IMR-90 (cell line): Measurements from ENCODE around the gene KCNJ4. TPM values are rescaled to one million over a fixed set of nuclear protein-coding genes. Genes with fewer than 3 reads are reported as not detected.

ENCODE experiments used
- ATAC-seq: fragments of 200-7000 bp; cut with Tn5 transposase; 2 replicates; pipeline ENCODE4 v1.9.1; 2020; ENCODE audit warnings: low read depth, mild to moderate bottlenecking, moderate library complexity
- BruUV-seq: library from RNA; stranded (reverse); fragments of 400-500 nt; replicated peaks from 2 replicates; lab custom pipeline; 2021; lab: Mats Ljungman, UMichigan
- CTCF ChIA-PET: fragments of 300-600 bp; formaldehyde crosslinking; extraction: SDS; loops from one replicate; lab custom pipeline; 2021; ENCODE audit warnings: antibody characterized with exemption; lab: Yijun Ruan, JAX
- POLR2A ChIA-PET: fragments of 300-600 bp; sonication (Branson Sonifier 250); formaldehyde crosslinking; loops from one replicate; lab custom pipeline; 2022; ENCODE audit warnings: antibody characterized with exemption; ENCODE audit not compliant: unreplicated experiment; lab: Charles Lee
- DNase-seq: peaks from one replicate; pipeline ENCODE4 v3.0.0; 2013
- H2AFZ ChIP-seq: replicated peaks from 2 replicates; pipeline ENCODE3; 2013; ENCODE audit warnings: low read length, mild to moderate bottlenecking; ENCODE audit not compliant: poor library complexity
- H2AK5ac ChIP-seq: 2 replicates; pipeline ENCODE4 v1.6.1; 2013; ENCODE audit warnings: low read depth, low read length, inconsistent platforms
- H2AK9ac ChIP-seq: replicated peaks from 2 replicates; pipeline ENCODE3; 2013; ENCODE audit warnings: mild to moderate bottlenecking, low read depth, low read length, moderate library complexity; ENCODE audit not compliant: poor library complexity
- H2BK120ac ChIP-seq: 2 replicates; pipeline ENCODE4 v1.6.1; 2013; ENCODE audit warnings: low read depth, low read length, inconsistent platforms
- H2BK15ac ChIP-seq: 3 replicates; pipeline ENCODE4 v1.6.1; 2013; ENCODE audit warnings: low read depth, low read length, inconsistent platforms
- H2BK20ac ChIP-seq: 2 replicates; pipeline ENCODE4 v1.6.1; 2013; ENCODE audit warnings: low read depth, mild to moderate bottlenecking, inconsistent platforms, low read length, moderate library complexity
- H2BK5ac ChIP-seq: 2 replicates; pipeline ENCODE4 v1.6.1; 2013; ENCODE audit warnings: mild to moderate bottlenecking, low read depth, low read length, inconsistent platforms; ENCODE audit not compliant: poor library complexity, severe bottlenecking
- H3K14ac ChIP-seq: replicated peaks from 2 replicates; pipeline ENCODE4 v1.6.1; 2013; ENCODE audit warnings: low read depth, low read length, inconsistent platforms
- H3K18ac ChIP-seq: 2 replicates; pipeline ENCODE4 v1.6.1; 2013; ENCODE audit warnings: low read depth, low read length, control low read depth
- H3K23ac ChIP-seq: 2 replicates; pipeline ENCODE4 v1.6.1; 2013; ENCODE audit warnings: low read depth, low read length, inconsistent platforms
- H3K27ac ChIP-seq: 2 replicates; pipeline ENCODE4 v1.5.1; 2013; ENCODE audit warnings: mild to moderate bottlenecking, control low read depth, low read length; ENCODE audit not compliant: insufficient read depth
- H3K27me3 ChIP-seq: 2 replicates; pipeline ENCODE4 v1.6.1; 2013; ENCODE audit warnings: low read length; ENCODE audit not compliant: control insufficient read depth, insufficient read depth
- H3K36me3 ChIP-seq: 2 replicates; pipeline ENCODE4 v1.6.1; 2013; ENCODE audit warnings: low read length, mixed read lengths; ENCODE audit not compliant: control insufficient read depth, insufficient read depth
- H3K4ac ChIP-seq: 2 replicates; pipeline ENCODE4 v1.6.1; 2013; ENCODE audit warnings: low read depth, low read length, inconsistent platforms
- H3K4me1 ChIP-seq: 2 replicates; pipeline ENCODE4 v1.6.1; 2013; ENCODE audit warnings: low read length, mixed read lengths; ENCODE audit not compliant: control insufficient read depth, insufficient read depth
- H3K4me2 ChIP-seq: 2 replicates; pipeline ENCODE4 v1.6.1; 2013; ENCODE audit warnings: low read depth, mild to moderate bottlenecking, control low read depth, low read length, moderate library complexity
- H3K4me3 ChIP-seq: 2 replicates; pipeline ENCODE4 v1.5.1; 2013; ENCODE audit warnings: low read depth, mild to moderate bottlenecking, control low read depth, low read length, moderate library complexity; ENCODE audit not compliant: insufficient read depth
- H3K56ac ChIP-seq: 2 replicates; pipeline ENCODE4 v1.6.1; 2013; ENCODE audit warnings: low read length, inconsistent platforms; ENCODE audit not compliant: insufficient read depth; ENCODE audit errors: extremely low read depth
- H3K79me1 ChIP-seq, 2 experiments: 2 replicates each; pipeline ENCODE4 v1.6.1; 2013; ENCODE audit warnings: low read length in 2 of 2, inconsistent platforms in 1 of 2, low read depth in 1 of 2
- H3K9ac ChIP-seq: 2 replicates; pipeline ENCODE4 v1.6.1; 2013; ENCODE audit warnings: low read depth, low read length, control low read depth
- H3K9me1 ChIP-seq: 2 replicates; pipeline ENCODE4 v1.6.1; 2013; ENCODE audit warnings: low read length, inconsistent platforms; ENCODE audit not compliant: insufficient read depth
- H3K9me3 ChIP-seq: 2 replicates; pipeline ENCODE4 v1.6.1; 2013; ENCODE audit warnings: low read length; ENCODE audit not compliant: control insufficient read depth, insufficient read depth
- H4K20me1 ChIP-seq: 2 replicates; pipeline ENCODE4 v1.6.1; 2013; ENCODE audit warnings: low read length, inconsistent platforms; ENCODE audit not compliant: insufficient read depth
- H4K5ac ChIP-seq: 2 replicates; pipeline ENCODE4 v1.6.1; 2013; ENCODE audit warnings: mild to moderate bottlenecking, low read depth, low read length, control low read depth
- H4K8ac ChIP-seq, 2 experiments: 2 replicates each; pipeline ENCODE4 v1.6.1; 2013; ENCODE audit warnings: low read depth in 2 of 2, low read length in 2 of 2, control low read depth in 1 of 2, inconsistent platforms in 1 of 2
- H4K91ac ChIP-seq: 2 replicates; pipeline ENCODE4 v1.6.1; 2013; ENCODE audit warnings: low read depth, low read length, inconsistent platforms; ENCODE audit not compliant: insufficient read depth
- BHLHE40 ChIP-seq: fragments of 150-350 bp; IDR thresholded peaks from 2 replicates; pipeline ENCODE4 v1.6.1; 2016; ENCODE audit warnings: mild to moderate bottlenecking, low read depth, low read length
- CEBPB ChIP-seq: IDR thresholded peaks from 2 replicates; pipeline ENCODE4 v1.6.1; 2012; ENCODE audit warnings: low read depth, low read length, improper control_type of control experiment
- ELK1 ChIP-seq: fragments of 150-350 bp; IDR thresholded peaks from 2 replicates; pipeline ENCODE4 v1.6.1; 2016; ENCODE audit warnings: low read depth, mild to moderate bottlenecking, low read length, moderate library complexity, borderline replicate concordance
- MXI1 ChIP-seq: IDR thresholded peaks from 2 replicates; pipeline ENCODE4 v1.6.1; 2012; ENCODE audit warnings: low read depth, mild to moderate bottlenecking, low read length, moderate library complexity, borderline replicate concordance
- RAD21 ChIP-seq: IDR thresholded peaks from 2 replicates; pipeline ENCODE4 v1.6.1; 2012; ENCODE audit warnings: low read length, improper control_type of control experiment
- RCOR1 ChIP-seq: IDR thresholded peaks from 2 replicates; pipeline ENCODE4 v1.6.1; 2012; ENCODE audit warnings: mild to moderate bottlenecking, low read length, improper control_type of control experiment; ENCODE audit not compliant: insufficient replicate concordance
- SMC3 ChIP-seq: fragments of 150-350 bp; IDR thresholded peaks from 2 replicates; pipeline ENCODE4 v1.6.1; 2016; ENCODE audit warnings: low read depth, mild to moderate bottlenecking, antibody characterized with exemption, low read length, moderate library complexity
- WGBS, 2 experiments: methylation state at CpG; one replicate each; pipeline versions ENCODE4 v1.1.5 to v1.1.7; 2013; ENCODE audit warnings: missing lambda C conversion rate in 2 of 2; ENCODE audit not compliant: insufficient read length in 1 of 2; ENCODE audit errors: extremely low coverage in 2 of 2; 5-methylcytosine and 5-hydroxymethylcytosine counted together
- dilution Hi-C: fragments of 300-500 bp; cut with HindIII; formaldehyde crosslinking; loops from one replicate; pipeline ENCODE4 v1.14.3; 2018; ENCODE audit warnings: low sequenced_read_pairs; ENCODE audit not compliant: unreplicated experiment
- in situ Hi-C: fragments of 300-500 bp; cut with MboI; formaldehyde crosslinking; loops from 3 replicates; pipeline ENCODE4 v1.14.3; 2019; ENCODE audit warnings: low sequenced_read_pairs, inconsistent platforms, mixed read lengths
- intact Hi-C: fragments of 100-400 bp; cut with micrococcal nuclease; formaldehyde crosslinking; loops from 2 replicates; pipeline ENCODE4 v1.10.0; 2022
- polyA plus RNA-seq, 3 experiments: library from polyadenylated mRNA; depleted of rRNA; stranded (reverse); fragments of >200 nt; gene quantifications; 2 replicates each; pipeline ENCODE4 v1.2.3, GENCODE V29; 2012; ENCODE audit warnings: low replicate concordance in 1 of 3
- total RNA-seq: library from RNA; depleted of rRNA; stranded (reverse); fragments of >200 nt; gene quantifications from 2 replicates; pipeline ENCODE4 v1.2.3, GENCODE V29; 2012

Gene KCNJ4
- total and polyA plus RNA-seq, 2 of the 4 experiments (the other 2 are of a cell fraction): not detected

GRCh38 chr22:38501797-38502672 lies 47.0 kb upstream of the KCNJ4 start:
- Histone ChIP-seq H2BK20ac (no peak overlapping the region), H3K4me3 (no peak overlapping the region), H2AK5ac (no peak overlapping the region), H3K79me1 (peaks cover 0 to 28% of the 10 kb centered on the region in 2 experiments; a peak in 3 of 4 replicates), H3K36me3 (peaks cover 44% of the 10 kb centered on the region), H2BK120ac (no peak overlapping the region), H3K56ac (no peak overlapping the region), H3K9me1 (0 out of 2 replicates have a peak, but pooled peaks cover 2% of the 10 kb centered on the region), H3K27ac (no peak overlapping the region), H4K8ac (no peak overlapping the region), H4K20me1 (peaks cover 79% of the 10 kb centered on the region), H2BK5ac (no peak overlapping the region), H3K18ac (no peak overlapping the region), H3K4me1 (peaks cover 9% of the 10 kb centered on the region), H3K9me3 (no peaks in the 10 kb centered on the region), H4K91ac (no peak overlapping the region), H3K23ac (peak overlapping the region; percentile 34; the same call in 1 of the 2 replicates), H3K27me3 (no peaks in the 10 kb centered on the region), H3K9ac (no peak overlapping the region), H3K4me2 (no peak overlapping the region), H2BK15ac (no peak overlapping the region), H3K4ac (no peak overlapping the region), H2AK9ac (no peak overlapping the region), H3K14ac (no peak overlapping the region), H4K5ac (no peak overlapping the region), H2AFZ (no peak overlapping the region)
- DNase-seq (no peak), ATAC-seq (no peak)
- dilution Hi-C loops (no loop called here), in situ Hi-C loops (no loop called here), intact Hi-C loops (loop anchor here (5.0 kb wide), 1 partner anchor 70 kb away; the partner anchor contains the start of gene DMC1)
- 85% methylated on average over 4 of the region's 10 CpGs; no CpG with 5 or more reads in 1 of the 2 experiments for WGBS, 2 experiments
- no TSS peak for BruUV-seq
- ChIA-PET CTCF (interaction anchor here (1.3 kb wide), 1 partner anchor 11 kb away, joined by 5 read pairs; no protein-coding TSS in a partner anchor), POLR2A (interaction anchor here (0.5 to 0.6 kb wide), 3 partner anchors 40 to 407 kb away, joined by 3 to 4 read pairs (median 3); no protein-coding TSS in a partner anchor)
- TF ChIP-seq CEBPB (no peak), RCOR1 (no peak), MXI1 (no peak), BHLHE40 (no peak), ELK1 (no peak), SMC3 (no peak), RAD21 (no peak)
